ENCODE measurements around the gene SETBP1. TPM values are rescaled to one million over a fixed set of nuclear protein-coding genes. Genes with fewer than 3 reads are reported as not detected.

Gene SETBP1
- total RNA-seq, 2 donors from 2014 or later: 17.3 to 20.1 TPM

DNA sequence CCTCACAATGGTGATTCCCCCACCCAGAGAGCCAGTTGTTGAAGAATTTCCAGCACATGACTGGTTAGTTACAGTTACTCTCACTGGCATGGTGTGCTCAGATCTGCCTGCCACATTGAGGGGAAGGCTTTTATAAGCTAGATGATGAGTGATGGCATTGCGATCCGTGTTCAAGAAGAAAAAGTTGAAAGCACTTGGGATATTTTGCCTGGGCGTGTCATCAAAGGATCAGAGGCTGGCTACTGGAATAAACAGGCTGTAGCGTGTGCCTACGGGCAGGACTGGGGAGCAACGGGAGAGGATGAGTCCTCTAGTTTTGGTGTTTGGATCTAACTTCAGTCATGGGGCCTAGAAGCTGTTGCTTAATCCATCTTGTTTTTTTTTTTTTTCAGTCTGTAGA is 175.0 kb downstream of the SETBP1 start:
- Mint-ChIP-seq H3K4me1 (peaks cover 2% of the 10 kb centered on the region), H3K9me3 (no peaks in the 10 kb centered on the region), H3K27me3 (ENCODE audit: insufficient read depth) (no peaks in the 10 kb centered on the region), H3K36me3 (ENCODE audit: low read depth) (no peaks in the 10 kb centered on the region), H3K4me3 (no peak overlapping the region), H3K27ac (no peak overlapping the region)
- Histone ChIP-seq H3K4me1 (ENCODE audit: control insufficient read depth, insufficient read depth, low read length) (peaks cover under 1% of the 10 kb centered on the region), H3K9ac (ENCODE audit: extremely low read depth, low read length, poor library complexity, severe bottlenecking) (no peak overlapping the region), H3K9me3 (ENCODE audit: control insufficient read depth, low read length) (no peaks in the 10 kb centered on the region), H3K27ac (ENCODE audit: low read depth, low read length) (no peak overlapping the region), H3K36me3 (ENCODE audit: control insufficient read depth, insufficient read depth, low read length) (no peaks in the 10 kb centered on the region), H3K4me3 (ENCODE audit: low read length) (no peak overlapping the region), H3K27me3 (ENCODE audit: control insufficient read depth, insufficient read depth, low read length, poor library complexity, severe bottlenecking) (no peaks in the 10 kb centered on the region)
- 96 to 98% methylated on average over 6 of the region's 6 CpGs for WGBS, 2 experiments (ENCODE audit: insufficient coverage in 1 of 2, insufficient read length in 1 of 2)
- DNase-seq: no peak
- TF ChIP-seq, protein P1, sequence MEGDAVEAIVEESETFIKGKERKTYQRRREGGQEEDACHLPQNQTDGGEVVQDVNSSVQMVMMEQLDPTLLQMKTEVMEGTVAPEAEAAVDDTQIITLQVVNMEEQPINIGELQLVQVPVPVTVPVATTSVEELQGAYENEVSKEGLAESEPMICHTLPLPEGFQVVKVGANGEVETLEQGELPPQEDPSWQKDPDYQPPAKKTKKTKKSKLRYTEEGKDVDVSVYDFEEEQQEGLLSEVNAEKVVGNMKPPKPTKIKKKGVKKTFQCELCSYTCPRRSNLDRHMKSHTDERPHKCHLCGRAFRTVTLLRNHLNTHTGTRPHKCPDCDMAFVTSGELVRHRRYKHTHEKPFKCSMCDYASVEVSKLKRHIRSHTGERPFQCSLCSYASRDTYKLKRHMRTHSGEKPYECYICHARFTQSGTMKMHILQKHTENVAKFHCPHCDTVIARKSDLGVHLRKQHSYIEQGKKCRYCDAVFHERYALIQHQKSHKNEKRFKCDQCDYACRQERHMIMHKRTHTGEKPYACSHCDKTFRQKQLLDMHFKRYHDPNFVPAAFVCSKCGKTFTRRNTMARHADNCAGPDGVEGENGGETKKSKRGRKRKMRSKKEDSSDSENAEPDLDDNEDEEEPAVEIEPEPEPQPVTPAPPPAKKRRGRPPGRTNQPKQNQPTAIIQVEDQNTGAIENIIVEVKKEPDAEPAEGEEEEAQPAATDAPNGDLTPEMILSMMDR (conservative IDR thresholded peaks at IDR 0.05): no peak

DNA sequence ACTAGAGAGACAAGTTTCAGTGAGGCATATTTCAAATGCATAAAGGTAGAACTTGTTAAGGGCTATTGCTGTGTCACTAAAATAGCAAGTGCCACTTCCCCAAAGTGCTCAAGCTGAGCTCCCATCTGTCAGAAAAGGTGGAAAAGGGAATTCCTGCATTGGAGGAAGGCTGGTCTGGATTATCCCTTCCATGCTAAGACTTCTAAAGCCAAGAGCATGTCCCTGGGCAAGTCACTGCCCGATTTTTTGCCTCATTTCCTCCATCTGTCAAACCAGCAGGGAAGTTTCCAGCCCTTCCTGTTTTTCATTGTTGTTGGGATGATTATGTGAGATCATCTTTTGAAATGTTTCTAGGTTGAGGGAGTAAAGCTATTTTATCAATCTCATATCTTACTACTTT is 175.5 kb downstream of the SETBP1 start:
- no peak overlapping the region for H3K4me3 ChIP-seq (ENCODE audit: low read length)
- H3K27me3 ChIP-seq (ENCODE audit: control insufficient read depth, insufficient read depth, low read length, poor library complexity, severe bottlenecking): no peaks in the 10 kb centered on the region
- no peak overlapping the region for H3K27ac Mint-ChIP-seq
- H3K4me1 Mint-ChIP-seq: peaks cover 2% of the 10 kb centered on the region
- no peaks in the 10 kb centered on the region for H3K36me3 ChIP-seq (ENCODE audit: control insufficient read depth, insufficient read depth, low read length)
- no peaks in the 10 kb centered on the region for H3K9me3 Mint-ChIP-seq
- H3K9ac ChIP-seq (ENCODE audit: extremely low read depth, low read length, poor library complexity, severe bottlenecking): no peak overlapping the region
- peaks cover 3% of the 10 kb centered on the region for H3K4me1 ChIP-seq (ENCODE audit: control insufficient read depth, insufficient read depth, low read length)
- H3K9me3 ChIP-seq (ENCODE audit: control insufficient read depth, low read length): no peaks in the 10 kb centered on the region
- no peak overlapping the region for H3K27ac ChIP-seq (ENCODE audit: low read depth, low read length)
- H3K36me3 Mint-ChIP-seq (ENCODE audit: low read depth): no peaks in the 10 kb centered on the region
- no peak overlapping the region for H3K4me3 Mint-ChIP-seq
- TF ChIP-seq, protein P1 (conservative IDR thresholded peaks at IDR 0.05): no peak
- WGBS, 2 experiments (ENCODE audit: insufficient coverage in 1 of 2, insufficient read length in 1 of 2): 80% methylated on average over 1 of the region's 1 CpG; no CpG with 5 or more reads in 1 of the 2 experiments
- DNase-seq: no peak
- H3K27me3 Mint-ChIP-seq (ENCODE audit: insufficient read depth): no peaks in the 10 kb centered on the region

DNA sequence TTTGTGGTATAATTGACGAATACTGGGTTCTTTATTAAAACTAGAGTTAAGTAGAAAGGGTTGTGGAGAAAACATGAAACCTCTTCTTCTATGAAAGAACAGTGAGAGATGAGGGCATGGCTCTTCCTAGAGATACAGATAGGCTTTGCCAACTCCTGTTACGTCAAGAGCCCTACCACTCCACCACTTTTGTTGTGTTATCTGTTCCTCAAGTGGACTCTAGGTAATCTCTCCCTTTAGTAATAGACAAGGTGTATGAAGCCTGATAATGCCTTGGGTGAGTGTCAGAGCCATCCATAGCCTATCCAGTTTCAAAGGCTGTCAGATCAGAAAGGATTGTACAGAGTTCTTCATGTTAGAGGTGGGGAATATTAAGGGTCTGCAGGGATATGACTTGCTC is 176.4 kb downstream of the SETBP1 start:
- Histone ChIP-seq H3K36me3 (ENCODE audit: control insufficient read depth, insufficient read depth, low read length) (no peaks in the 10 kb centered on the region), H3K4me1 (ENCODE audit: control insufficient read depth, insufficient read depth, low read length) (peaks cover 3% of the 10 kb centered on the region), H3K9me3 (ENCODE audit: control insufficient read depth, low read length) (no peaks in the 10 kb centered on the region), H3K27ac (ENCODE audit: low read depth, low read length) (no peak overlapping the region), H3K4me3 (ENCODE audit: low read length) (no peak overlapping the region), H3K27me3 (ENCODE audit: control insufficient read depth, insufficient read depth, low read length, poor library complexity, severe bottlenecking) (no peaks in the 10 kb centered on the region), H3K9ac (ENCODE audit: extremely low read depth, low read length, poor library complexity, severe bottlenecking) (no peak overlapping the region)
- H3K4me3 Mint-ChIP-seq: no peak overlapping the region
- no peaks in the 10 kb centered on the region for H3K36me3 Mint-ChIP-seq (ENCODE audit: low read depth)
- H3K27ac Mint-ChIP-seq: no peak overlapping the region
- H3K4me1 Mint-ChIP-seq: peaks cover 2% of the 10 kb centered on the region
- WGBS, 2 experiments (ENCODE audit: insufficient coverage in 1 of 2, insufficient read length in 1 of 2): 80 to 98% methylated on average over 1 to 2 of the region's 2 CpGs
- H3K9me3 Mint-ChIP-seq: no peaks in the 10 kb centered on the region
- TF ChIP-seq, protein P1 (conservative IDR thresholded peaks at IDR 0.05): no peak
- H3K27me3 Mint-ChIP-seq (ENCODE audit: insufficient read depth): no peaks in the 10 kb centered on the region
- DNase-seq: no peak

All from endodermal cell (in vitro differentiated cells).